Parathyroid adenoma (tissue), 2 donors: Measurements from ENCODE around the gene FOXI1.

Experiments
- H2AFZ ChIP-seq: fragments of 300-600 bp; sonication (generic); one replicate; pipeline ENCODE4 v1.7.0; 2017; ENCODE audit warnings: antibody characterized with exemption, mild to moderate bottlenecking
- H3K27ac ChIP-seq: fragments of 300-600 bp; sonication (generic); one replicate; pipeline ENCODE4 v1.7.0; 2017
- H3K27me3 ChIP-seq: fragments of 300-600 bp; sonication (generic); one replicate; pipeline ENCODE4 v1.7.0; 2017; ENCODE audit warnings: low read length; ENCODE audit not compliant: control insufficient read depth, insufficient read depth
- H3K36me3 ChIP-seq: fragments of 300-600 bp; sonication (generic); one replicate; pipeline ENCODE4 v1.7.0; 2017; ENCODE audit warnings: low read length; ENCODE audit not compliant: control insufficient read depth, insufficient read depth
- H3K4me1 ChIP-seq: fragments of 300-600 bp; sonication (generic); one replicate; pipeline ENCODE4 v1.7.0; 2017; ENCODE audit warnings: control low read depth
- H3K4me2 ChIP-seq: fragments of 300-600 bp; sonication (generic); one replicate; pipeline ENCODE4 v1.7.0; 2017; ENCODE audit warnings: low read length
- H3K4me3 ChIP-seq: fragments of 300-600 bp; sonication (generic); one replicate; pipeline ENCODE4 v1.7.0; 2017; ENCODE audit warnings: low read depth, low read length
- H3K79me2 ChIP-seq: fragments of 300-600 bp; sonication (generic); one replicate; pipeline ENCODE4 v1.7.0; 2017; ENCODE audit warnings: control low read depth
- H3K9ac ChIP-seq: fragments of 300-600 bp; sonication (generic); one replicate; pipeline ENCODE4 v1.7.0; 2017; ENCODE audit warnings: mild to moderate bottlenecking
- H3K9me3 ChIP-seq: fragments of 300-600 bp; sonication (generic); one replicate; pipeline ENCODE4 v1.7.0; 2017; ENCODE audit warnings: low read length; ENCODE audit not compliant: control insufficient read depth
- TF ChIP-seq, protein P1 (sequence below): fragments of 300-600 bp; sonication (generic); IDR thresholded peaks from one replicate; pipeline ENCODE4 v1.7.0; 2017; ENCODE audit warnings: antibody characterized with exemption, mild to moderate bottlenecking
- donor health status: primary hyperparathyroidism.

Gene FOXI1

GRCh38 chr5:170147051-170147752 lies 41.5 kb downstream of the FOXI1 start:
- no peak overlapping the region for H3K4me2 ChIP-seq
- H3K4me1 ChIP-seq = no peaks in the 10 kb centered on the region
- H3K36me3 ChIP-seq = no peaks in the 10 kb centered on the region
- no peaks in the 10 kb centered on the region for H3K9me3 ChIP-seq
- H3K27ac ChIP-seq = no peak overlapping the region
- H3K27me3 ChIP-seq = no peaks in the 10 kb centered on the region
- H3K9ac ChIP-seq = no peak overlapping the region
- H2AFZ ChIP-seq = no peak overlapping the region
- H3K79me2 ChIP-seq = no peaks in the 10 kb centered on the region
- TF ChIP-seq, protein P1, sequence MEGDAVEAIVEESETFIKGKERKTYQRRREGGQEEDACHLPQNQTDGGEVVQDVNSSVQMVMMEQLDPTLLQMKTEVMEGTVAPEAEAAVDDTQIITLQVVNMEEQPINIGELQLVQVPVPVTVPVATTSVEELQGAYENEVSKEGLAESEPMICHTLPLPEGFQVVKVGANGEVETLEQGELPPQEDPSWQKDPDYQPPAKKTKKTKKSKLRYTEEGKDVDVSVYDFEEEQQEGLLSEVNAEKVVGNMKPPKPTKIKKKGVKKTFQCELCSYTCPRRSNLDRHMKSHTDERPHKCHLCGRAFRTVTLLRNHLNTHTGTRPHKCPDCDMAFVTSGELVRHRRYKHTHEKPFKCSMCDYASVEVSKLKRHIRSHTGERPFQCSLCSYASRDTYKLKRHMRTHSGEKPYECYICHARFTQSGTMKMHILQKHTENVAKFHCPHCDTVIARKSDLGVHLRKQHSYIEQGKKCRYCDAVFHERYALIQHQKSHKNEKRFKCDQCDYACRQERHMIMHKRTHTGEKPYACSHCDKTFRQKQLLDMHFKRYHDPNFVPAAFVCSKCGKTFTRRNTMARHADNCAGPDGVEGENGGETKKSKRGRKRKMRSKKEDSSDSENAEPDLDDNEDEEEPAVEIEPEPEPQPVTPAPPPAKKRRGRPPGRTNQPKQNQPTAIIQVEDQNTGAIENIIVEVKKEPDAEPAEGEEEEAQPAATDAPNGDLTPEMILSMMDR = no peak
- H3K4me3 ChIP-seq = no peak overlapping the region

DNA sequence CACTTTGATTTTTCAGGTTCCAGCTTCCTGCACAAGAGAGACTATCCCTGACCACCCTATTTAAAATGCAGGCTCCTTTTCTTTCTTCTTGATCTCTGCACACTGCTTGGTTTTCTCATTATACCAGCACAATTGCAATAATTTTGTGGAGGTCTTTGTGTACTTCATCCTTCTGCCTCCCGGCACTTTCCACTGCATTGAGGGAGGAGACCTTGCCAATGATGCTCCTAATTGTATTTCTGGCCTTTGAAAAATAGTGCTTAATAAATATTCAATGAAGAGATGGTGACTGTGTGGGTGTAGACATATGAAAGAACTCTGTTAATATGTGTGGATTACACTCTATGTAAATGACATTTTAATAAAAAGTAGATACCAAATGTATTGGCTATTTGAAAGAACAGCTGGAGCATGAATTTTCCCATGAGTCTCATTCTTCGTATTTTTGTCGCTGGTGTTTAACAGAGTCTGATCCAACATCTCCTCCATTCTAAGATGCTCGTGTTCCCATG lies 42.1 kb downstream of the FOXI1 start:
- Histone ChIP-seq H3K4me1 (no peaks in the 10 kb centered on the region), H3K79me2 (no peaks in the 10 kb centered on the region), H3K4me3 (no peak overlapping the region), H3K27ac (no peak overlapping the region), H3K27me3 (no peaks in the 10 kb centered on the region), H3K9me3 (no peaks in the 10 kb centered on the region), H3K36me3 (no peaks in the 10 kb centered on the region), H3K4me2 (no peak overlapping the region), H2AFZ (no peak overlapping the region), H3K9ac (no peak overlapping the region)
- TF ChIP-seq, protein P1 = no peak

GRCh38 chr5:170148430-170149205 lies 42.9 kb downstream of the FOXI1 start:
- Histone ChIP-seq H3K79me2 (no peaks in the 10 kb centered on the region), H3K27ac (no peak overlapping the region), H3K4me1 (no peaks in the 10 kb centered on the region), H3K4me3 (no peak overlapping the region), H3K27me3 (no peaks in the 10 kb centered on the region), H3K9me3 (no peaks in the 10 kb centered on the region), H3K4me2 (no peak overlapping the region), H3K9ac (no peak overlapping the region), H2AFZ (no peak overlapping the region), H3K36me3 (no peaks in the 10 kb centered on the region)
- TF ChIP-seq, protein P1 = no peak

DNA sequence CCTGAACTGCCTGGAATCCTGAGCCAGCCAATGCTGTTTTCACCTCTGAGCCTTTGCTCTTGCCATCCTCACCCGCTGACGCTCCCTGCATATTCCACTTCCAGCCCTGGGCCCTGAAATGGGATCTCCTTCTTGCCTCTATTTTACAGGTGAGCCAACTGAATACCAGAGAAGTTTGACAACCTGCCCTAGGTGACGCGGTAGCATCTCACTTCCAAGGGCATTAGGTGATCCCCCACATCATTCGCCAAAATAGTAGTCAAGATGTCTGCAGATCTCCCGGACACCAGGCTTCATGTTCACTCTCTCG lies 43.5 kb downstream of the FOXI1 start:
- Histone ChIP-seq H3K9ac (no peak overlapping the region), H3K79me2 (no peaks in the 10 kb centered on the region), H3K9me3 (no peaks in the 10 kb centered on the region), H3K27ac (no peak overlapping the region), H3K4me2 (no peak overlapping the region), H3K36me3 (no peaks in the 10 kb centered on the region), H2AFZ (no peak overlapping the region), H3K4me1 (no peaks in the 10 kb centered on the region), H3K27me3 (no peaks in the 10 kb centered on the region), H3K4me3 (no peak overlapping the region)
- TF ChIP-seq, protein P1 = no peak
